ENCODE measurements around the gene CDH4.

The CDH4 gene

GRCh38 chr20:61321481-61321880 is 69.4 kb downstream of the CDH4 start:
- DNase-seq (ENCODE audit: insufficient read length, low spot score), result no peak
- no peak for FAIRE-seq

GRCh38 chr20:61322151-61322865 is 70.2 kb downstream of the CDH4 start:
- DNase-seq (ENCODE audit: insufficient read length, low spot score) (no peak), FAIRE-seq (no peak)

GRCh38 chr20:61324906-61325305 is 72.8 kb downstream of the CDH4 start:
- no peak for FAIRE-seq
- no peak for DNase-seq (ENCODE audit: insufficient read length, low spot score)

DNA sequence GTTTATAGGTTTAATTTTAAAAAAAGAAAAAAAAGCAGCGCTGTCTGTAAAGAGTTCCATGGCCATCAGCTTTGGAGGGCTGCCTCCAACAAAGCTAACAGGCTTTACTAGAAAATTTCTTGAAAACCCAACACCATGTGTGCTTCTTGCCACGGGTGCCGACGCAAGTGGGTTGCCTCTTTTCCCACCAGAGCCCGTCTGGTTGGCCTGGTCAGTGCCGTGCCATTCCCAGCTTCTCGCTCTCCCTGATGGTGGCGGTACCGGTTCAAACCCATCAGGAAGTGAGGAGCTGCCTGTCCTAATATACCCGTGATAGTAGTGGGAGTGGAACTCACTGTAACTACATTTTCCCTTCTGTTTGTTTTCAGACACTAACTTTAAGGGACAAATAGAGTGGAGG is 73.7 kb downstream of the CDH4 start:
- no peak for FAIRE-seq

GRCh38 chr20:61328911-61329558 is 77.0 kb downstream of the CDH4 start:
- no peak for FAIRE-seq

More for the DNA sequence above, 73.7 kb downstream of the CDH4 start:
- DNase-seq (ENCODE audit: insufficient read length, low spot score), result no peak

DNA sequence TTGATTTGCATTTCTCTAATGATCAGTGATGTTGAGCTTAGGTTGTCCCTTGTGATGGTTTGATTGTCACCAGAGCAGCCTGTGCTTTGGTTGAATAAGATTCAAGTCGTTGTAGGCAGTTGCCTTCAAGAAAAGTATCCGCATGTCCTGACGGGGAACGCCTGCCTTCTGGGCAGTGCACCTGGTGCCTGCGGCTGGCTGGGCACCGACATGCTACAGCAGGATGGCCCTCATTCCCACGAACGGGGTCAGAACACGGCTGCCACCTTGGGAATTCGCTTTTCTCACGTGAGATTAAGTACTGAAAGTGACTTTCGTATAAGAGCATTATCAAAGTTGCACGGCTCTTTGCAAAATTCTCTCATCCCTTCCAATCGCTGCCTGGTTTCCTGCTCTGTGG is 78.4 kb downstream of the CDH4 start:
- no peak for FAIRE-seq
- DNase-seq (ENCODE audit: insufficient read length, low spot score), result no peak

More at GRCh38 chr20:61328911-61329558, 77.0 kb downstream of the CDH4 start:
- DNase-seq (ENCODE audit: insufficient read length, low spot score), result no peak

DNA sequence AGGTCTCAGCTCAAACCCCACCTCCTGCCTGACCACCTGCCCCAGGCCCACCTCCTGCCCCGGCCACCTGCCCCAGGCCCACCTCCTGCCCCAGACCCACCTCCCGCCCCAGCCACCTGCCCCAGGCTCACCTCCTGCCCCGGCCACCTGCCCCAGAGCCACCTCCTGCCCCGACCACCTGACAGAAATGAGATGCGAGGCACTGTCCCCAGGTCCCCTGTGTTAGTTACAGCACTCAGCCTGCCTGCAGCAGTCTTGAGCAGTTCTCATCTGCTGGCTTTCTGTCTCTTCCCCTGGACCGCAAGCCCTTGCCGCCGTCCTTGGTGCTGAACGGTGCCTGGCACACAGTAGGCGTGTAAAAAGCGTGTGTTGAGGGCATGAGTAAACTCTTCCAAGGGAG is 79.5 kb downstream of the CDH4 start:
- DNase-seq (ENCODE audit: insufficient read length, low spot score) (no peak), FAIRE-seq (no peak)

GRCh38 chr20:61332016-61332975 is 80.2 kb downstream of the CDH4 start:
- no peak for FAIRE-seq
- DNase-seq (ENCODE audit: insufficient read length, low spot score), result no peak

- FAIRE-seq, result no peak
Observed at GRCh38 chr20:61333484-61334108, 81.5 kb downstream of the CDH4 start.

GRCh38 chr20:61340157-61340556 is 88.1 kb downstream of the CDH4 start:
- DNase-seq (ENCODE audit: insufficient read length, low spot score) (no peak), FAIRE-seq (no peak)

More at GRCh38 chr20:61333484-61334108, 81.5 kb downstream of the CDH4 start:
- no peak for DNase-seq (ENCODE audit: insufficient read length, low spot score)

DNA sequence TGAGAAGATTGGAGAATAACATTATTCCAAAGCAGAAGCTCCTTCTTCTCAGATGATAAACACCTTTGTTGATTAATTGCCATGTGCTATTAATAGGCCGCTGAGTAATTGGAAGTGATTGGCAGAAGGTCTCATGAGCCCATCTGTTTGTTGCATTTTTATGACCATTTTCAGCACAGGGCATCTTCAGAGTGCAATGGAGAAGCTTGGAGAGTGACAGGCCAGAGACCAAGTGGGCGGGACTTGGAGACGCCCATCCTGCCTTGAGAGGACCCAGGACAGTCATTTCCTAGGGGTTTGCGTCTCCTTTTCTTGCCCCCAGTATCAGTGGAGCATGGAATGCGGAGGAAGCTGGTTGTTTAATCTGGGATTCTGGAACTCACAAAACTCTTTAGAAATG is 89.5 kb downstream of the CDH4 start:
- no peak for FAIRE-seq
- no peak for DNase-seq (ENCODE audit: insufficient read length, low spot score)

DNA sequence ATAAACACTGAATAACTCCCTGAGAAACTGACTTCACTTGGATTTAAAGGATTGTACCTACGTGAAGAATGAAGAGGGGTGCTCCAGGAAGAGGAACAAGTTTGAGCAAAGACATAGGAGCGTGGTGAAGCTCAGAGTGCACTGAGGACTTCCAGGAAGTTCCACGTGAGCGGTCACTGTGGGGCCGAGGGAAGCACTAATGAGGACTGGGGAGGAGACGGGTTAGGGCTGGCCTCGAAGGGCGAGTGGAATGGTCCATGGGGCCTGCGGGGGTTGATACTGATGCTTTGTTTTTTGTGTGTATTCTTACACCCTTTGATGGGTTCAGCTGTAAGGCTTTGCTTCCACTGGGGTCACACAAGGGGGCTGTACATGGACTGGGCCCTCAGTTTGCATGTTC is 91.9 kb downstream of the CDH4 start:
- no peak for DNase-seq (ENCODE audit: insufficient read length, low spot score)
- no peak for FAIRE-seq

DNA sequence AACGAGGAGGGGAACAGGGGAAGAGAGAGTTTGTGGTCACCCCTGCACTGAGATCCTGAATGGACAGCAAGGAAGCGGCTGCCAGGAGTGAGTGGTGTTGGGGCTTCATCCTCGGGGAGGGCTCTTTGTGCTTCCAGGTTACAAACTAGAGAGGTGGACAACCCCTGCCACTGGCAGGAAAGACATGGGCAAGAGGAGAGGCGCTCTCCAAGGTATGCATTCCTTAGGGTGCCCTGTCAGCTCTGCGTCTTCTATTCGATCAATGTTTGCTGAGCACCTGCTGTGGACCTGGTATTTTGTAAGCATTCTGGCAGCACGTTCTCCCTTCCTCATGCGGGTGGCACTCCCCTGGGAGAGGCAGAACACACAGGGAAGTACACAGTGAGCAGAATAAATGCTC is 93.6 kb downstream of the CDH4 start:
- FAIRE-seq (no peak), DNase-seq (ENCODE audit: insufficient read length, low spot score) (no peak)

- no peak for DNase-seq (ENCODE audit: insufficient read length, low spot score)
- FAIRE-seq, result no peak
Observed at GRCh38 chr20:61346996-61347395, 94.9 kb downstream of the CDH4 start.

GRCh38 chr20:61347443-61347842 is 95.4 kb downstream of the CDH4 start:
- FAIRE-seq (no peak), DNase-seq (ENCODE audit: insufficient read length, low spot score) (no peak)

GRCh38 chr20:61349447-61350165 is 97.5 kb downstream of the CDH4 start:
- FAIRE-seq (no peak), DNase-seq (ENCODE audit: insufficient read length, low spot score) (no peak)

DNA sequence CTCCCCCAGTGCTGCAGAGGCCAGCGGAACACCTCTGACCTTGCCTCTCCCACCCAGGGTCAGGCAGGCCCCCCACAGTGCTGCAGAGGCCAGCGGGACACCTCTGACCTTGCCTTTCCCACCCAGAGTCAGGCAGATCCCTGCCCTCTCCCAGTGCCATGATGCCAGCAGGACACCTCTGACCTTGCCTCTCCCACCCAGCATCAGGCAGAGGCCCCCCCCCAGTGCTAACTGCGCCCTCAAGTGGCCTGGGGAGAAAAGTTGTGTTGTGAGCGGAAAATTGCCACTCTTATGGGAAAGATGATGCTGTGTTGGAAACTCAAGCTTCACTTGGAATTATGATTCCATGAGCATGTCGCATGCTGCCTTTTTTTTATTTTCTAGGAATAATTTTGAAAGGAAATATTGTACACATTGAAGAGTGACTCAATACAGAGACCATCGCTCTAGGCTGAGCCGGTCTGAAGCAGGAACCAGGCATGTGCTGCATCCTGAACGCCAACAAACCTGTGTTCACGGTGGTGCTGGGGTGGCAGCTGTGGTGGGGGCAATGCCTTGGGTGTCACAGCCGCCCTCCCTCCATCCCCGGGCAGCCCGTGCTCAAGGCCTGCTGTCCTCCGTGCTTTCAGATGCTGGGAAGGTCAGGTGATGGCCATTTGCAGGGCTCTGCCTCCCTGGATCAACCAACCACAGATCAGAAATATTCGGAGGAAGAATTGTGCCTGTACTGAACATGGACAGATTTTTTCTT is 98.6 kb downstream of the CDH4 start:
- DNase-seq (ENCODE audit: insufficient read length, low spot score) (no peak), FAIRE-seq (no peak)

DNA sequence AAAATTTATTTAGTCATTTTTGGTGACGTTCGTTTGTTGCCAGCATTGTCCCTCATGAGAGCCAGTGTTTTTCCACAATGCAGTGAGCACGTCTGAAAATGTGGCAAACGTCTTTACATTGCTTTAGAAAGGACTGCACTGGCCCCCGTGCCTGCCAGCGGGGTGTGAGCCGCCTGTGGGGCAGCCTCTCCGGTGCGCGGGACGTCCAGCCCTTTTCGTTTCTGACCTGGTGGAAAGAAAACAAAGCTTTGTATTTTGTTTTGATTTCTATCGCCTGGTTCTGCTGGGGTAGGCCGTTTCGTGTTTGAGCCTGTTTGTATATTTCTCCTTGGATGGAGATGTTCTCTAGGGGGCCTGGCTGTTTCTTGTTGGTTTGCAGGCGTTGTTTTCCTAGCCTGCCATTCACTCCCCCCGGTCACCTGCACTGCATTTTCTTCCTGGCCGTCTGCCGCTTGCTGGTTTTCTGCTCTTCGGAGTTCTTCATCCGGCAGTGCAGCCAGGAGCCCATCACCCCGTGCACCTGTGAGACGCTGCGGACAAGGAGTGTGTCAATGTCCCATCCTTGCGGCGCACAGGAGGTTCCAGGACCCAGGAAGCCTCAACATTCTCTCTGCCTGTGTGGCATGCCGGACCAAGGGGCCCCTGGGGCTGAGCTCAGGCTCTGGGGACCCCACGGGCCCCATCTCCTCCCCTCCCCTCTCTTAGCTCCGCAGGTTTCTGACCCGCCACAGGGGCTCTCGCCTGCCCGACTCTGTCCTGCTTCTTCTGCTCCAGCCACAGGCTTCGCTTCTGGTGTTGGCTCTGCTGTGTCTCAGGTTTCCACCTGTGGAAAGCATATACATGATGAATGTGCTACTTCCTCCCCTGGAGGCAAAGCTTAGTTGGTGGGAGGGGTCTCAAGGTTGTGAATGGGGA is 100.5 kb downstream of the CDH4 start:
- DNase-seq (ENCODE audit: insufficient read length, low spot score) (no peak), FAIRE-seq (no peak)

Measured in GM19239 (cell line).